OCI-LY1 (cell line): ENCODE measurements around the gene RAB11FIP3.

Experiments used
- H2AFZ ChIP-seq: fragments of 200-600 bp; sonication (generic), shearing (Covaris generic); 2 replicates; pipeline ENCODE4 v1.6.0; 2014; ENCODE audit warnings: antibody characterized with exemption, mild to moderate bottlenecking, low read length
- H3F3A ChIP-seq: fragments of 200-600 bp; sonication (generic), shearing (Covaris generic); 2 replicates; pipeline ENCODE4 v1.6.0; 2014; ENCODE audit warnings: mild to moderate bottlenecking, antibody characterized with exemption, low read length, moderate library complexity; ENCODE audit not compliant: insufficient read depth
- H3K27ac ChIP-seq: fragments of 200-600 bp; sonication (generic); 2 replicates; pipeline ENCODE4 v1.5.1; 2014; ENCODE audit warnings: low read length, mixed run types, mild to moderate bottlenecking, low read depth; ENCODE audit not compliant: poor library complexity, severe bottlenecking
- H3K27me3 ChIP-seq: fragments of 200-600 bp; sonication (generic); 2 replicates; pipeline ENCODE4 v1.6.0; 2014; ENCODE audit warnings: antibody characterized with exemption, mild to moderate bottlenecking, low read length, moderate library complexity; ENCODE audit not compliant: insufficient read depth
- H3K36me3 ChIP-seq: fragments of 200-600 bp; sonication (generic); 2 replicates; pipeline ENCODE4 v1.6.1; 2014; ENCODE audit warnings: mild to moderate bottlenecking, antibody characterized with exemption, low read length, moderate library complexity, mixed read lengths; ENCODE audit not compliant: insufficient read depth
- H3K4me1 ChIP-seq: fragments of 200-600 bp; sonication (generic); 2 replicates; pipeline ENCODE4 v1.5.1; 2014; ENCODE audit warnings: mild to moderate bottlenecking, low read length, moderate library complexity; ENCODE audit not compliant: insufficient read depth, severe bottlenecking
- H3K4me2 ChIP-seq: fragments of 200-600 bp; sonication (generic), shearing (Covaris generic); 2 replicates; pipeline ENCODE4 v1.6.1; 2014; ENCODE audit warnings: low read length
- H3K4me3 ChIP-seq: fragments of 200-600 bp; sonication (generic); 2 replicates; pipeline ENCODE4 v1.5.1; 2014; ENCODE audit warnings: low read length, low read depth, mild to moderate bottlenecking, mixed read lengths; ENCODE audit not compliant: poor library complexity, severe bottlenecking
- H3K79me2 ChIP-seq: fragments of 200-600 bp; shearing (Covaris generic); 2 replicates; pipeline ENCODE4 v1.6.1; 2016; ENCODE audit warnings: mixed run types, low read length, mixed read lengths; ENCODE audit not compliant: insufficient read depth
- H3K9ac ChIP-seq: fragments of 200-600 bp; sonication (generic), shearing (Covaris generic); 2 replicates; pipeline ENCODE4 v1.6.1; 2014; ENCODE audit warnings: mild to moderate bottlenecking, low read length, mixed read lengths
- H3K9me2 ChIP-seq: fragments of 200-600 bp; sonication (generic), shearing (Covaris generic); 2 replicates; pipeline ENCODE4 v1.6.1; 2014; ENCODE audit warnings: low read depth, mild to moderate bottlenecking, low read length, mixed read lengths
- H3K9me3 ChIP-seq: fragments of 200-600 bp; shearing (Covaris generic); 2 replicates; pipeline ENCODE4 v1.6.1; 2014; ENCODE audit warnings: low read length, mixed read lengths
- H4K20me1 ChIP-seq: fragments of 200-600 bp; sonication (generic), shearing (Covaris generic); 2 replicates; pipeline ENCODE4 v1.6.0; 2016; ENCODE audit warnings: mild to moderate bottlenecking, low read length; ENCODE audit not compliant: insufficient read depth
- CTCF ChIP-seq: fragments of 200-600 bp; sonication (generic), shearing (Covaris generic); IDR thresholded peaks from 2 replicates; pipeline ENCODE4 v1.5.1; 2017; ENCODE audit warnings: mild to moderate bottlenecking, antibody characterized with exemption, low read length, moderate library complexity, mixed read lengths
- EZH2 ChIP-seq: fragments of 200-600 bp; sonication (generic), shearing (Covaris generic); IDR thresholded peaks from 2 replicates; pipeline ENCODE4 v1.8.0; 2017; ENCODE audit warnings: borderline replicate concordance, mixed run types, mild to moderate bottlenecking, antibody characterized with exemption, low read length, moderate library complexity, mixed read lengths

Gene RAB11FIP3

GRCh38 chr16:554297-554621 is 128.8 kb downstream of the RAB11FIP3 start:
- no peaks in the 10 kb centered on the region for H3K9me3 ChIP-seq
- no peaks in the 10 kb centered on the region for H3K9me2 ChIP-seq
- H3K36me3 ChIP-seq = peaks cover 7% of the 10 kb centered on the region
- H2AFZ ChIP-seq = no peak overlapping the region
- H4K20me1 ChIP-seq = no peaks in the 10 kb centered on the region
- H3K4me3 ChIP-seq = no peak overlapping the region
- no peak overlapping the region for H3K27ac ChIP-seq
- no peaks in the 10 kb centered on the region for H3K4me1 ChIP-seq
- no peaks in the 10 kb centered on the region for H3K27me3 ChIP-seq
- TF ChIP-seq EZH2 (no peak), CTCF (no peak)
- no peaks in the 10 kb centered on the region for H3K79me2 ChIP-seq
- no peak overlapping the region for H3K9ac ChIP-seq
- no peak overlapping the region for H3K4me2 ChIP-seq
- no peaks in the 10 kb centered on the region for H3F3A ChIP-seq

- TF ChIP-seq CTCF = no peak
- no peak for TF ChIP-seq EZH2
- no peaks in the 10 kb centered on the region for H3K4me1 ChIP-seq
- no peak overlapping the region for H3K27ac ChIP-seq
- no peak overlapping the region for H3K9ac ChIP-seq
- H3F3A ChIP-seq = no peaks in the 10 kb centered on the region
- no peaks in the 10 kb centered on the region for H4K20me1 ChIP-seq
- H3K4me3 ChIP-seq = no peak overlapping the region
- no peak overlapping the region for H3K4me2 ChIP-seq
- no peaks in the 10 kb centered on the region for H3K9me2 ChIP-seq
- H3K79me2 ChIP-seq = no peaks in the 10 kb centered on the region
- H3K36me3 ChIP-seq = peaks cover 7% of the 10 kb centered on the region
- H3K27me3 ChIP-seq = no peaks in the 10 kb centered on the region
- no peaks in the 10 kb centered on the region for H3K9me3 ChIP-seq
- no peak overlapping the region for H2AFZ ChIP-seq
Observed at GRCh38 chr16:554640-555365, 129.4 kb downstream of the RAB11FIP3 start.

GRCh38 chr16:555528-556473 is 130.4 kb downstream of the RAB11FIP3 start:
- H3K27me3 ChIP-seq = no peaks in the 10 kb centered on the region
- no peaks in the 10 kb centered on the region for H3K79me2 ChIP-seq
- H3K4me2 ChIP-seq = no peak overlapping the region
- no peaks in the 10 kb centered on the region for H3F3A ChIP-seq
- no peaks in the 10 kb centered on the region for H4K20me1 ChIP-seq
- H3K9me2 ChIP-seq = no peaks in the 10 kb centered on the region
- peaks cover 7% of the 10 kb centered on the region for H3K36me3 ChIP-seq
- no peaks in the 10 kb centered on the region for H3K9me3 ChIP-seq
- TF ChIP-seq CTCF (no peak), EZH2 (no peak)
- no peak overlapping the region for H3K9ac ChIP-seq
- H3K4me3 ChIP-seq = no peak overlapping the region
- H2AFZ ChIP-seq = no peak overlapping the region
- no peaks in the 10 kb centered on the region for H3K4me1 ChIP-seq
- no peak overlapping the region for H3K27ac ChIP-seq
